ENCODE measurements around the gene ZNF569.

DNA sequence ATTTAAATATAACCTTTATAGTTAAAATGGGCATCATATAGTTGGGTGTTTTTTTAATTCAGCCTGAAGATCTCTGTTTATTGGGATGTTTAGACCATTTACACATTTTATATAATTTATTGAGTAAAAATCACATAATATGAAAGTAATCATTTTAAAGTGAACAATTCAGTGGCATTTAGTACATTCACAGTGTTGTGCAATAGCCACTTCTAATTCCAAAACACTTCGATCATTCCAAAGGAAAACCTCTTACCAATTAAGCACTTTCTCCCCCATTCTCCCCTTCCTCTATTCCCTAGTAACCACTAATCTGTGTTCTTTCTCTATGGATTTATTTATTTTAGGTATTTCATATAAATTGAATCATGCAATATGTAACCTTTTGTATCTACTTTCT lies 66.2 kb downstream of the ZNF569 start:
- TF ChIP-seq, protein P1, sequence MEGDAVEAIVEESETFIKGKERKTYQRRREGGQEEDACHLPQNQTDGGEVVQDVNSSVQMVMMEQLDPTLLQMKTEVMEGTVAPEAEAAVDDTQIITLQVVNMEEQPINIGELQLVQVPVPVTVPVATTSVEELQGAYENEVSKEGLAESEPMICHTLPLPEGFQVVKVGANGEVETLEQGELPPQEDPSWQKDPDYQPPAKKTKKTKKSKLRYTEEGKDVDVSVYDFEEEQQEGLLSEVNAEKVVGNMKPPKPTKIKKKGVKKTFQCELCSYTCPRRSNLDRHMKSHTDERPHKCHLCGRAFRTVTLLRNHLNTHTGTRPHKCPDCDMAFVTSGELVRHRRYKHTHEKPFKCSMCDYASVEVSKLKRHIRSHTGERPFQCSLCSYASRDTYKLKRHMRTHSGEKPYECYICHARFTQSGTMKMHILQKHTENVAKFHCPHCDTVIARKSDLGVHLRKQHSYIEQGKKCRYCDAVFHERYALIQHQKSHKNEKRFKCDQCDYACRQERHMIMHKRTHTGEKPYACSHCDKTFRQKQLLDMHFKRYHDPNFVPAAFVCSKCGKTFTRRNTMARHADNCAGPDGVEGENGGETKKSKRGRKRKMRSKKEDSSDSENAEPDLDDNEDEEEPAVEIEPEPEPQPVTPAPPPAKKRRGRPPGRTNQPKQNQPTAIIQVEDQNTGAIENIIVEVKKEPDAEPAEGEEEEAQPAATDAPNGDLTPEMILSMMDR (IDR thresholded peaks at IDR 0.05) = no peak
- TF ChIP-seq, protein P2, sequence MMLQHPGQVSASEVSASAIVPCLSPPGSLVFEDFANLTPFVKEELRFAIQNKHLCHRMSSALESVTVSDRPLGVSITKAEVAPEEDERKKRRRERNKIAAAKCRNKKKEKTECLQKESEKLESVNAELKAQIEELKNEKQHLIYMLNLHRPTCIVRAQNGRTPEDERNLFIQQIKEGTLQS (CRISPR knock-in tag; conservative IDR thresholded peaks at IDR 0.05) = no peak
- TF ChIP-seq, protein P3, sequence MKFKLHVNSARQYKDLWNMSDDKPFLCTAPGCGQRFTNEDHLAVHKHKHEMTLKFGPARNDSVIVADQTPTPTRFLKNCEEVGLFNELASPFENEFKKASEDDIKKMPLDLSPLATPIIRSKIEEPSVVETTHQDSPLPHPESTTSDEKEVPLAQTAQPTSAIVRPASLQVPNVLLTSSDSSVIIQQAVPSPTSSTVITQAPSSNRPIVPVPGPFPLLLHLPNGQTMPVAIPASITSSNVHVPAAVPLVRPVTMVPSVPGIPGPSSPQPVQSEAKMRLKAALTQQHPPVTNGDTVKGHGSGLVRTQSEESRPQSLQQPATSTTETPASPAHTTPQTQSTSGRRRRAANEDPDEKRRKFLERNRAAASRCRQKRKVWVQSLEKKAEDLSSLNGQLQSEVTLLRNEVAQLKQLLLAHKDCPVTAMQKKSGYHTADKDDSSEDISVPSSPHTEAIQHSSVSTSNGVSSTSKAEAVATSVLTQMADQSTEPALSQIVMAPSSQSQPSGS (CRISPR knock-in tag; IDR thresholded peaks at IDR 0.05; ENCODE audit: borderline replicate concordance, low read depth) = no peak
- no peak for TF ChIP-seq ZNF232 (CRISPR knock-in tag; IDR thresholded peaks at IDR 0.05)
- TF ChIP-seq, protein P4, sequence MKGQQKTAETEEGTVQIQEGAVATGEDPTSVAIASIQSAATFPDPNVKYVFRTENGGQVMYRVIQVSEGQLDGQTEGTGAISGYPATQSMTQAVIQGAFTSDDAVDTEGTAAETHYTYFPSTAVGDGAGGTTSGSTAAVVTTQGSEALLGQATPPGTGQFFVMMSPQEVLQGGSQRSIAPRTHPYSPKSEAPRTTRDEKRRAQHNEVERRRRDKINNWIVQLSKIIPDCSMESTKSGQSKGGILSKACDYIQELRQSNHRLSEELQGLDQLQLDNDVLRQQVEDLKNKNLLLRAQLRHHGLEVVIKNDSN (CRISPR knock-in tag; IDR thresholded peaks at IDR 0.05) = no peak
